WTC11 (cell line): ENCODE results near the gene CPOX. TPM values are rescaled to one million over a fixed set of nuclear protein-coding genes. Genes with fewer than 3 reads are reported as not detected.

Source experiments
- ATAC-seq: fragments of 200-7000 bp; cut with Tn5 transposase; 2 replicates; pipeline ENCODE4 v1.10.0; 2021; ENCODE audit warnings: mild to moderate bottlenecking, moderate library complexity
- CTCF ChIA-PET: fragments of 300-600 bp; sonication (Branson Sonifier 250); formaldehyde crosslinking; loops from one replicate; lab custom pipeline; 2021; ENCODE audit warnings: antibody characterized with exemption; lab: Charles Lee
- POLR2A ChIA-PET: fragments of 350-600 bp; sonication (Branson Sonifier 250); formaldehyde crosslinking; loops from one replicate; lab custom pipeline; 2021; ENCODE audit warnings: antibody characterized with exemption; lab: Charles Lee
- DNase-seq: peaks from one replicate; pipeline ENCODE4 v3.0.0; 2021; ENCODE audit warnings: low spot score
- H3K27ac Mint-ChIP-seq: 2 replicates; pipeline ENCODE4 v1.8.0; 2021; ENCODE audit warnings: mixed read lengths
- H3K27me3 Mint-ChIP-seq: 2 replicates; pipeline ENCODE4 v1.8.0; 2021; ENCODE audit warnings: low read depth, mild to moderate bottlenecking, moderate library complexity, mixed read lengths
- H3K36me3 Mint-ChIP-seq: 2 replicates; pipeline ENCODE4 v1.8.0; 2021; ENCODE audit warnings: mixed read lengths
- H3K4me1 Mint-ChIP-seq: 2 replicates; pipeline ENCODE4 v1.8.0; 2022; ENCODE audit warnings: mixed read lengths
- H3K4me3 Mint-ChIP-seq: 2 replicates; pipeline ENCODE4 v1.8.0; 2021; ENCODE audit warnings: mild to moderate bottlenecking, moderate library complexity, mixed read lengths
- H3K9me3 Mint-ChIP-seq: 2 replicates; pipeline ENCODE4 v1.8.0; 2021; ENCODE audit warnings: mixed read lengths
- E2F4 ChIP-seq: sonication (generic); formaldehyde crosslinking; IDR thresholded peaks from 2 replicates; pipeline ENCODE4 v1.8.1; 2022; ENCODE audit warnings: low read depth, mild to moderate bottlenecking, moderate library complexity, missing genetic modification reagents, borderline replicate concordance
- FOXP1 ChIP-seq: sonication (generic); formaldehyde crosslinking; IDR thresholded peaks from 2 replicates; pipeline ENCODE4 v1.8.0; 2022; ENCODE audit warnings: missing genetic modification reagents, mild to moderate bottlenecking, moderate library complexity, borderline replicate concordance
- GRHL2 ChIP-seq: fragments of 250-450 bp; sonication (Bioruptor Pico); IDR thresholded peaks from 2 replicates; pipeline ENCODE4 v1.8.0; 2022; ENCODE audit warnings: mild to moderate bottlenecking, moderate library complexity; ENCODE audit not compliant: insufficient replicate concordance, severe bottlenecking
- MXD4 ChIP-seq: fragments of 250-450 bp; sonication (Bioruptor Pico); IDR thresholded peaks from 2 replicates; pipeline ENCODE4 v1.8.0; 2021; ENCODE audit warnings: mild to moderate bottlenecking, moderate library complexity, borderline replicate concordance
- NR3C1 ChIP-seq: sonication (generic); formaldehyde crosslinking; conservative IDR thresholded peaks from 2 replicates; pipeline ENCODE4 v1.8.1; 2023; ENCODE audit warnings: low read depth, mild to moderate bottlenecking, missing genetic modification reagents
- PRDM15 ChIP-seq: sonication (generic); formaldehyde crosslinking; IDR thresholded peaks from 2 replicates; pipeline ENCODE4 v1.8.0; 2022; ENCODE audit warnings: missing genetic modification reagents
- PRRX2 ChIP-seq: fragments of 250-450 bp; sonication (Bioruptor Pico); IDR thresholded peaks from 2 replicates; pipeline ENCODE4 v1.8.0; 2021; ENCODE audit warnings: mild to moderate bottlenecking
- STAT6 ChIP-seq: sonication (generic); formaldehyde crosslinking; conservative IDR thresholded peaks from 2 replicates; pipeline ENCODE4 v1.8.1; 2023; ENCODE audit warnings: mild to moderate bottlenecking, low read depth, missing genetic modification reagents, moderate library complexity
- TEAD1 ChIP-seq: sonication (generic); formaldehyde crosslinking; IDR thresholded peaks from 2 replicates; pipeline ENCODE4 v1.8.0; 2022; ENCODE audit warnings: mild to moderate bottlenecking, missing genetic modification reagents
- TEAD4 ChIP-seq: sonication (generic); formaldehyde crosslinking; IDR thresholded peaks from 2 replicates; pipeline ENCODE4 v1.8.0; 2022; ENCODE audit warnings: mild to moderate bottlenecking, missing genetic modification reagents
- ZNF263 ChIP-seq: sonication (generic); formaldehyde crosslinking; IDR thresholded peaks from 2 replicates; pipeline ENCODE4 v1.8.1; 2022; ENCODE audit warnings: low read depth, mild to moderate bottlenecking, moderate library complexity, missing genetic modification reagents
- ZSCAN18 ChIP-seq: fragments of 250-450 bp; sonication (Bioruptor Pico); IDR thresholded peaks from 2 replicates; pipeline ENCODE4 v2.1.2; 2022; ENCODE audit warnings: mild to moderate bottlenecking, moderate library complexity
- total RNA-seq: library from RNA; stranded (reverse); gene quantifications from 3 replicates; pipeline ENCODE4 v1.2.3, GENCODE V29; 2021
- TF ChIP-seq, protein P1 (sequence below): sonication (generic); formaldehyde crosslinking; IDR thresholded peaks from 2 replicates; pipeline ENCODE4 v1.8.0; 2023; ENCODE audit warnings: mild to moderate bottlenecking, missing genetic modification reagents
- TF ChIP-seq, protein P2 (sequence below): sonication (generic); formaldehyde crosslinking; IDR thresholded peaks from 2 replicates; pipeline ENCODE4 v1.8.1; 2023; ENCODE audit warnings: mild to moderate bottlenecking, missing genetic modification reagents
- TF ChIP-seq, protein P3 (sequence below): sonication (generic); formaldehyde crosslinking; IDR thresholded peaks from 2 replicates; pipeline ENCODE4 v1.8.0; 2022; ENCODE audit warnings: mild to moderate bottlenecking, missing genetic modification reagents
- TF ChIP-seq, protein P4 (sequence below): sonication (generic); formaldehyde crosslinking; IDR thresholded peaks from 2 replicates; pipeline ENCODE4 v1.8.1; 2023; ENCODE audit warnings: mild to moderate bottlenecking, moderate library complexity, missing genetic modification reagents

Gene CPOX
- total RNA-seq, 1 experiment from 2014 or later = 33.4 TPM

- no peak for TF ChIP-seq PRDM15 (CRISPR knock-in tag)
- no peak for TF ChIP-seq ZSCAN18
- no peak for TF ChIP-seq MXD4 (CRISPR knock-in tag)
- no peak for TF ChIP-seq ZNF263 (CRISPR knock-in tag)
- TF ChIP-seq GRHL2 (CRISPR knock-in tag) = no peak
- TF ChIP-seq TEAD1 (CRISPR knock-in tag) = no peak
Observed at GRCh38 chr3:98552232-98553020, 41.0 kb downstream of the CPOX start (continued).

DNA sequence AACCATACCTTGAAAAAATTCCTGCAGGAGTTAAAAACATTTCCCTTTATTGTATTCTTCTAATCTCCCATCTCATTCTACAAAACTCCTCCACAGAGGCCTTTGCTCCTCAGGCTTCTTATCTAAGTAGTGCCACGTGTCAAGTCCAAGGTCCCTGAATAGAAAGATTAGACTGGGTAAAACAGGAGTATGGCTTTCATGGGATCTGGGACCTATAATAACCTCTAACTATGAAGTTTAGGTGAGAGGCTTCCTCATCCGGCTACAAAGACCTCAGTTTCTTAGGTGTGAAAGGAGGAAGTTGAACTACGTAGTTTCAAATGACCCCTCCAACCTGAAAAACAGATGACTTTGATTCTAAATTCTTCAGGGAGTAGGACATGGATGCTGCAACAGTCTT is 41.7 kb downstream of the CPOX start:
- Mint-ChIP-seq H3K36me3 (no peaks in the 10 kb centered on the region), H3K9me3 (no peaks in the 10 kb centered on the region), H3K27me3 (no peaks in the 10 kb centered on the region), H3K27ac (no peak overlapping the region), H3K4me3 (no peak overlapping the region), H3K4me1 (peaks cover 5% of the 10 kb centered on the region; the same call in 1 of the 2 replicates)
- ATAC-seq = no peak
- no peak for DNase-seq
- POLR2A ChIA-PET = no interaction called here
- CTCF ChIA-PET = no interaction called here
- TF ChIP-seq FOXP1 = no peak
- TF ChIP-seq PRRX2 (CRISPR knock-in tag) = no peak
- TF ChIP-seq, protein P1, sequence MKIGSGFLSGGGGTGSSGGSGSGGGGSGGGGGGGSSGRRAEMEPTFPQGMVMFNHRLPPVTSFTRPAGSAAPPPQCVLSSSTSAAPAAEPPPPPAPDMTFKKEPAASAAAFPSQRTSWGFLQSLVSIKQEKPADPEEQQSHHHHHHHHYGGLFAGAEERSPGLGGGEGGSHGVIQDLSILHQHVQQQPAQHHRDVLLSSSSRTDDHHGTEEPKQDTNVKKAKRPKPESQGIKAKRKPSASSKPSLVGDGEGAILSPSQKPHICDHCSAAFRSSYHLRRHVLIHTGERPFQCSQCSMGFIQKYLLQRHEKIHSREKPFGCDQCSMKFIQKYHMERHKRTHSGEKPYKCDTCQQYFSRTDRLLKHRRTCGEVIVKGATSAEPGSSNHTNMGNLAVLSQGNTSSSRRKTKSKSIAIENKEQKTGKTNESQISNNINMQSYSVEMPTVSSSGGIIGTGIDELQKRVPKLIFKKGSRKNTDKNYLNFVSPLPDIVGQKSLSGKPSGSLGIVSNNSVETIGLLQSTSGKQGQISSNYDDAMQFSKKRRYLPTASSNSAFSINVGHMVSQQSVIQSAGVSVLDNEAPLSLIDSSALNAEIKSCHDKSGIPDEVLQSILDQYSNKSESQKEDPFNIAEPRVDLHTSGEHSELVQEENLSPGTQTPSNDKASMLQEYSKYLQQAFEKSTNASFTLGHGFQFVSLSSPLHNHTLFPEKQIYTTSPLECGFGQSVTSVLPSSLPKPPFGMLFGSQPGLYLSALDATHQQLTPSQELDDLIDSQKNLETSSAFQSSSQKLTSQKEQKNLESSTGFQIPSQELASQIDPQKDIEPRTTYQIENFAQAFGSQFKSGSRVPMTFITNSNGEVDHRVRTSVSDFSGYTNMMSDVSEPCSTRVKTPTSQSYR = no peak
- no peak for TF ChIP-seq TEAD1 (CRISPR knock-in tag)
- no peak for TF ChIP-seq NR3C1 (CRISPR knock-in tag)
- TF ChIP-seq STAT6 (CRISPR knock-in tag) = no peak
- TF ChIP-seq MXD4 (CRISPR knock-in tag) = no peak
- TF ChIP-seq, protein P2, sequence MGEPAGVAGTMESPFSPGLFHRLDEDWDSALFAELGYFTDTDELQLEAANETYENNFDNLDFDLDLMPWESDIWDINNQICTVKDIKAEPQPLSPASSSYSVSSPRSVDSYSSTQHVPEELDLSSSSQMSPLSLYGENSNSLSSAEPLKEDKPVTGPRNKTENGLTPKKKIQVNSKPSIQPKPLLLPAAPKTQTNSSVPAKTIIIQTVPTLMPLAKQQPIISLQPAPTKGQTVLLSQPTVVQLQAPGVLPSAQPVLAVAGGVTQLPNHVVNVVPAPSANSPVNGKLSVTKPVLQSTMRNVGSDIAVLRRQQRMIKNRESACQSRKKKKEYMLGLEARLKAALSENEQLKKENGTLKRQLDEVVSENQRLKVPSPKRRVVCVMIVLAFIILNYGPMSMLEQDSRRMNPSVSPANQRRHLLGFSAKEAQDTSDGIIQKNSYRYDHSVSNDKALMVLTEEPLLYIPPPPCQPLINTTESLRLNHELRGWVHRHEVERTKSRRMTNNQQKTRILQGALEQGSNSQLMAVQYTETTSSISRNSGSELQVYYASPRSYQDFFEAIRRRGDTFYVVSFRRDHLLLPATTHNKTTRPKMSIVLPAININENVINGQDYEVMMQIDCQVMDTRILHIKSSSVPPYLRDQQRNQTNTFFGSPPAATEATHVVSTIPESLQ (CRISPR knock-in tag) = no peak
- TF ChIP-seq TEAD4 = no peak
- TF ChIP-seq, protein P3, sequence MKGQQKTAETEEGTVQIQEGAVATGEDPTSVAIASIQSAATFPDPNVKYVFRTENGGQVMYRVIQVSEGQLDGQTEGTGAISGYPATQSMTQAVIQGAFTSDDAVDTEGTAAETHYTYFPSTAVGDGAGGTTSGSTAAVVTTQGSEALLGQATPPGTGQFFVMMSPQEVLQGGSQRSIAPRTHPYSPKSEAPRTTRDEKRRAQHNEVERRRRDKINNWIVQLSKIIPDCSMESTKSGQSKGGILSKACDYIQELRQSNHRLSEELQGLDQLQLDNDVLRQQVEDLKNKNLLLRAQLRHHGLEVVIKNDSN = no peak
- TF ChIP-seq, protein P4, sequence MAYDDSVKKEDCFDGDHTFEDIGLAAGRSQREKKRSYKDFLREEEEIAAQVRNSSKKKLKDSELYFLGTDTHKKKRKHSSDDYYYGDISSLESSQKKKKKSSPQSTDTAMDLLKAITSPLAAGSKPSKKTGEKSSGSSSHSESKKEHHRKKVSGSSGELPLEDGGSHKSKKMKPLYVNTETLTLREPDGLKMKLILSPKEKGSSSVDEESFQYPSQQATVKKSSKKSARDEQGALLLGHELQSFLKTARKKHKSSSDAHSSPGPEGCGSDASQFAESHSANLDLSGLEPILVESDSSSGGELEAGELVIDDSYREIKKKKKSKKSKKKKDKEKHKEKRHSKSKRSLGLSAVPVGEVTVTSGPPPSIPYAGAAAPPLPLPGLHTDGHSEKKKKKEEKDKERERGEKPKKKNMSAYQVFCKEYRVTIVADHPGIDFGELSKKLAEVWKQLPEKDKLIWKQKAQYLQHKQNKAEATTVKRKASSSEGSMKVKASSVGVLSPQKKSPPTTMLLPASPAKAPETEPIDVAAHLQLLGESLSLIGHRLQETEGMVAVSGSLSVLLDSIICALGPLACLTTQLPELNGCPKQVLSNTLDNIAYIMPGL (CRISPR knock-in tag) = no peak
- TF ChIP-seq E2F4 (CRISPR knock-in tag) = no peak
